Measurements from ENCODE around the gene ASL.

DNA sequence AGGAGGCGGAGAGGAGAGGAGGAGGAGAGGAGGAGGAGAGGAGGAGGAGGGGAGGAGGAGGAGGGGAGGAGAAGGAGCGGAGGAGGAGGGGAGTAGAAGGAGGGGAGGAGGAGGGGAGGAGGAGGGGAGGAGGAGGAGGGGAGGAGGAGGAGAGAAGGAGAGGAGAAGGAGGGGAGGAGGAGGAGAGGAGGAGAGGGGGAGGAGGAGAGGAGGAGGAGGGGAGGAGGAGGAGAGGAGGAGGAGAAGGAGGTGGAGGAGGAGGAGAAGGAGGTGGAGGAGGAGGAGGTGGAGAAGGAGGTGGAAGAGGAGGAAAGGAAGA, 23.6 kb downstream of the ASL start:
- no peak for TF ChIP-seq POLR2AphosphoS5 (IDR thresholded peaks at IDR 0.05; ENCODE audit: low read depth)
- TF ChIP-seq, protein P1, sequence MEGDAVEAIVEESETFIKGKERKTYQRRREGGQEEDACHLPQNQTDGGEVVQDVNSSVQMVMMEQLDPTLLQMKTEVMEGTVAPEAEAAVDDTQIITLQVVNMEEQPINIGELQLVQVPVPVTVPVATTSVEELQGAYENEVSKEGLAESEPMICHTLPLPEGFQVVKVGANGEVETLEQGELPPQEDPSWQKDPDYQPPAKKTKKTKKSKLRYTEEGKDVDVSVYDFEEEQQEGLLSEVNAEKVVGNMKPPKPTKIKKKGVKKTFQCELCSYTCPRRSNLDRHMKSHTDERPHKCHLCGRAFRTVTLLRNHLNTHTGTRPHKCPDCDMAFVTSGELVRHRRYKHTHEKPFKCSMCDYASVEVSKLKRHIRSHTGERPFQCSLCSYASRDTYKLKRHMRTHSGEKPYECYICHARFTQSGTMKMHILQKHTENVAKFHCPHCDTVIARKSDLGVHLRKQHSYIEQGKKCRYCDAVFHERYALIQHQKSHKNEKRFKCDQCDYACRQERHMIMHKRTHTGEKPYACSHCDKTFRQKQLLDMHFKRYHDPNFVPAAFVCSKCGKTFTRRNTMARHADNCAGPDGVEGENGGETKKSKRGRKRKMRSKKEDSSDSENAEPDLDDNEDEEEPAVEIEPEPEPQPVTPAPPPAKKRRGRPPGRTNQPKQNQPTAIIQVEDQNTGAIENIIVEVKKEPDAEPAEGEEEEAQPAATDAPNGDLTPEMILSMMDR (IDR thresholded peaks at IDR 0.05; ENCODE audit: insufficient read depth, low read length) = no peak
- TF ChIP-seq, protein P2, sequence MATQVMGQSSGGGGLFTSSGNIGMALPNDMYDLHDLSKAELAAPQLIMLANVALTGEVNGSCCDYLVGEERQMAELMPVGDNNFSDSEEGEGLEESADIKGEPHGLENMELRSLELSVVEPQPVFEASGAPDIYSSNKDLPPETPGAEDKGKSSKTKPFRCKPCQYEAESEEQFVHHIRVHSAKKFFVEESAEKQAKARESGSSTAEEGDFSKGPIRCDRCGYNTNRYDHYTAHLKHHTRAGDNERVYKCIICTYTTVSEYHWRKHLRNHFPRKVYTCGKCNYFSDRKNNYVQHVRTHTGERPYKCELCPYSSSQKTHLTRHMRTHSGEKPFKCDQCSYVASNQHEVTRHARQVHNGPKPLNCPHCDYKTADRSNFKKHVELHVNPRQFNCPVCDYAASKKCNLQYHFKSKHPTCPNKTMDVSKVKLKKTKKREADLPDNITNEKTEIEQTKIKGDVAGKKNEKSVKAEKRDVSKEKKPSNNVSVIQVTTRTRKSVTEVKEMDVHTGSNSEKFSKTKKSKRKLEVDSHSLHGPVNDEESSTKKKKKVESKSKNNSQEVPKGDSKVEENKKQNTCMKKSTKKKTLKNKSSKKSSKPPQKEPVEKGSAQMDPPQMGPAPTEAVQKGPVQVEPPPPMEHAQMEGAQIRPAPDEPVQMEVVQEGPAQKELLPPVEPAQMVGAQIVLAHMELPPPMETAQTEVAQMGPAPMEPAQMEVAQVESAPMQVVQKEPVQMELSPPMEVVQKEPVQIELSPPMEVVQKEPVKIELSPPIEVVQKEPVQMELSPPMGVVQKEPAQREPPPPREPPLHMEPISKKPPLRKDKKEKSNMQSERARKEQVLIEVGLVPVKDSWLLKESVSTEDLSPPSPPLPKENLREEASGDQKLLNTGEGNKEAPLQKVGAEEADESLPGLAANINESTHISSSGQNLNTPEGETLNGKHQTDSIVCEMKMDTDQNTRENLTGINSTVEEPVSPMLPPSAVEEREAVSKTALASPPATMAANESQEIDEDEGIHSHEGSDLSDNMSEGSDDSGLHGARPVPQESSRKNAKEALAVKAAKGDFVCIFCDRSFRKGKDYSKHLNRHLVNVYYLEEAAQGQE (IDR thresholded peaks at IDR 0.05; ENCODE audit: insufficient replicate concordance, low read depth) = no peak
